ENCODE data around the gene GPR107. TPM values are rescaled to one million over a fixed set of nuclear protein-coding genes. Genes with fewer than 3 reads are reported as not detected.

GPR107 gene
- total RNA-seq, 1 donor from 2014 or later: 58.7 TPM

- TF ChIP-seq CTCF (IDR thresholded peaks at IDR 0.05; ENCODE audit: insufficient read depth, low read depth, low read length) (no peak), EZH2 (IDR thresholded peaks at IDR 0.05; ENCODE audit: insufficient read depth, low read length) (no peak)
- Histone ChIP-seq H3K4me2 (ENCODE audit: low read length) (peak overlapping the region; percentile 75), H3K9ac (ENCODE audit: low read length) (peak overlapping the region; percentile 89), H3K4me3 (ENCODE audit: insufficient read depth, low read depth, low read length) (peak overlapping the region; percentile 40), H3K79me2 (ENCODE audit: insufficient read depth, low read length) (no peaks in the 10 kb centered on the region), H3K9me3 (ENCODE audit: insufficient read depth, low read depth, low read length) (no peaks in the 10 kb centered on the region), H3K4me1 (ENCODE audit: insufficient read depth, low read length) (peaks cover 25% of the 10 kb centered on the region), H3K27me3 (ENCODE audit: insufficient read depth, low read length) (no peaks in the 10 kb centered on the region), H4K20me1 (ENCODE audit: insufficient read depth, low read length) (no peaks in the 10 kb centered on the region), H2AFZ (ENCODE audit: low read depth, low read length) (peak overlapping the region; percentile 72), H3K27ac (ENCODE audit: low read depth, low read length) (peak overlapping the region; percentile 99), H3K36me3 (ENCODE audit: insufficient read depth, low read length) (no peaks in the 10 kb centered on the region)
- FAIRE-seq (peak; percentile 37), DNase-seq (ENCODE audit: low read depth) (peak; percentile 99)
- H3K9me3 Mint-ChIP-seq (ENCODE audit: unreplicated experiment): no peaks in the 10 kb centered on the region
- H3K36me3 Mint-ChIP-seq (ENCODE audit: low read depth, unreplicated experiment): peaks cover 26% of the 10 kb centered on the region
- H3K27ac Mint-ChIP-seq (ENCODE audit: unreplicated experiment): peak overlapping the region; percentile 99
- H3K4me3 Mint-ChIP-seq (ENCODE audit: unreplicated experiment): peak overlapping the region; percentile 62
- H3K27me3 Mint-ChIP-seq (ENCODE audit: low read depth, unreplicated experiment): no peaks in the 10 kb centered on the region
- H3K4me1 Mint-ChIP-seq (ENCODE audit: low read depth, unreplicated experiment): peaks cover 26% of the 10 kb centered on the region
Observed at GRCh38 chr9:130128733-130129431, 75.2 kb downstream of the GPR107 start.

GRCh38 chr9:130129432-130130061 lies 75.8 kb downstream of the GPR107 start:
- FAIRE-seq (no peak), DNase-seq (ENCODE audit: low read depth) (peak; percentile 70)
- Mint-ChIP-seq H3K27ac (ENCODE audit: unreplicated experiment) (peak overlapping the region; percentile 99), H3K9me3 (ENCODE audit: unreplicated experiment) (no peaks in the 10 kb centered on the region), H3K27me3 (ENCODE audit: low read depth, unreplicated experiment) (no peaks in the 10 kb centered on the region), H3K4me3 (ENCODE audit: unreplicated experiment) (no peak overlapping the region), H3K4me1 (ENCODE audit: low read depth, unreplicated experiment) (peaks cover 26% of the 10 kb centered on the region), H3K36me3 (ENCODE audit: low read depth, unreplicated experiment) (peaks cover 25% of the 10 kb centered on the region)
- H3K36me3 ChIP-seq (ENCODE audit: insufficient read depth, low read length): no peaks in the 10 kb centered on the region
- peak overlapping the region; percentile 99 for H3K27ac ChIP-seq (ENCODE audit: low read depth, low read length)
- H3K4me2 ChIP-seq (ENCODE audit: low read length): peak overlapping the region; percentile 75
- peak overlapping the region; percentile 89 for H3K9ac ChIP-seq (ENCODE audit: low read length)
- H3K27me3 ChIP-seq (ENCODE audit: insufficient read depth, low read length): no peaks in the 10 kb centered on the region
- peaks cover 25% of the 10 kb centered on the region for H3K4me1 ChIP-seq (ENCODE audit: insufficient read depth, low read length)
- peak overlapping the region; percentile 19 for H2AFZ ChIP-seq (ENCODE audit: low read depth, low read length)
- no peak for TF ChIP-seq EZH2 (IDR thresholded peaks at IDR 0.05; ENCODE audit: insufficient read depth, low read length)
- no peak for TF ChIP-seq CTCF (IDR thresholded peaks at IDR 0.05; ENCODE audit: insufficient read depth, low read depth, low read length)
- H3K9me3 ChIP-seq (ENCODE audit: insufficient read depth, low read depth, low read length): no peaks in the 10 kb centered on the region
- peak overlapping the region; percentile 40 for H3K4me3 ChIP-seq (ENCODE audit: insufficient read depth, low read depth, low read length)
- no peaks in the 10 kb centered on the region for H4K20me1 ChIP-seq (ENCODE audit: insufficient read depth, low read length)
- H3K79me2 ChIP-seq (ENCODE audit: insufficient read depth, low read length): no peaks in the 10 kb centered on the region

- H3K4me3 Mint-ChIP-seq (ENCODE audit: unreplicated experiment): no peak overlapping the region
- FAIRE-seq (no peak), DNase-seq (ENCODE audit: low read depth) (no peak)
- peaks cover 2% of the 10 kb centered on the region for H3K9me3 Mint-ChIP-seq (ENCODE audit: unreplicated experiment)
- no peak overlapping the region for H3K9ac ChIP-seq (ENCODE audit: low read length)
- no peaks in the 10 kb centered on the region for H3K9me3 ChIP-seq (ENCODE audit: insufficient read depth, low read depth, low read length)
- H4K20me1 ChIP-seq (ENCODE audit: insufficient read depth, low read length): no peaks in the 10 kb centered on the region
- peaks cover 36% of the 10 kb centered on the region for H3K4me1 ChIP-seq (ENCODE audit: insufficient read depth, low read length)
- TF ChIP-seq CTCF (IDR thresholded peaks at IDR 0.05; ENCODE audit: insufficient read depth, low read depth, low read length): no peak
- TF ChIP-seq EZH2 (IDR thresholded peaks at IDR 0.05; ENCODE audit: insufficient read depth, low read length): no peak
- H3K4me3 ChIP-seq (ENCODE audit: insufficient read depth, low read depth, low read length): no peak overlapping the region
- peaks cover 27% of the 10 kb centered on the region for H3K36me3 Mint-ChIP-seq (ENCODE audit: low read depth, unreplicated experiment)
- no peaks in the 10 kb centered on the region for H3K27me3 ChIP-seq (ENCODE audit: insufficient read depth, low read length)
- H3K27me3 Mint-ChIP-seq (ENCODE audit: low read depth, unreplicated experiment): no peaks in the 10 kb centered on the region
- H3K27ac Mint-ChIP-seq (ENCODE audit: unreplicated experiment): no peak overlapping the region
- peaks cover 3% of the 10 kb centered on the region for H3K36me3 ChIP-seq (ENCODE audit: insufficient read depth, low read length)
- H3K4me1 Mint-ChIP-seq (ENCODE audit: low read depth, unreplicated experiment): peaks cover 52% of the 10 kb centered on the region
- H3K27ac ChIP-seq (ENCODE audit: low read depth, low read length): no peak overlapping the region
- no peak overlapping the region for H2AFZ ChIP-seq (ENCODE audit: low read depth, low read length)
- H3K4me2 ChIP-seq (ENCODE audit: low read length): no peak overlapping the region
- H3K79me2 ChIP-seq (ENCODE audit: insufficient read depth, low read length): no peaks in the 10 kb centered on the region
Observed at GRCh38 chr9:130132746-130133145, 79.0 kb downstream of the GPR107 start.

Data from astrocyte (in vitro differentiated cells and primary cell).